Omental fat pad (tissue), 4 donors: ENCODE results near the gene ZGPAT. TPM values are rescaled to one million over a fixed set of nuclear protein-coding genes. Genes with fewer than 3 reads are reported as not detected.

Experiments
- ATAC-seq: fragments of 150-250 bp; one replicate; pipeline ENCODE4 v1.9.1; 2016; ENCODE audit warnings: mild to moderate bottlenecking, moderate library complexity; ENCODE audit not compliant: low FRiP score
- DNase-seq: peaks from one replicate; pipeline ENCODE4 v3.0.0-alpha.2; 2019; ENCODE audit warnings: low spot score
- total RNA-seq, 4 donors: library from RNA; depleted of rRNA; stranded (reverse); fragments of >200 nt; gene quantifications; one replicate each; pipeline ENCODE4 v1.1.0, GENCODE V29; 2016
- TF ChIP-seq, protein P1 (sequence below), 3 donors: fragments of 450-650 bp; IDR thresholded peaks; one replicate each; pipeline ENCODE4 v1.5.1; 2016 to 2017; ENCODE audit warnings: antibody characterized with exemption in 3 of 3, mild to moderate bottlenecking in 3 of 3, moderate library complexity in 2 of 3

ZGPAT gene
- total RNA-seq, 4 donors from 2014 or later: 13.2 to 34.5 (median 20.6) TPM

DNA sequence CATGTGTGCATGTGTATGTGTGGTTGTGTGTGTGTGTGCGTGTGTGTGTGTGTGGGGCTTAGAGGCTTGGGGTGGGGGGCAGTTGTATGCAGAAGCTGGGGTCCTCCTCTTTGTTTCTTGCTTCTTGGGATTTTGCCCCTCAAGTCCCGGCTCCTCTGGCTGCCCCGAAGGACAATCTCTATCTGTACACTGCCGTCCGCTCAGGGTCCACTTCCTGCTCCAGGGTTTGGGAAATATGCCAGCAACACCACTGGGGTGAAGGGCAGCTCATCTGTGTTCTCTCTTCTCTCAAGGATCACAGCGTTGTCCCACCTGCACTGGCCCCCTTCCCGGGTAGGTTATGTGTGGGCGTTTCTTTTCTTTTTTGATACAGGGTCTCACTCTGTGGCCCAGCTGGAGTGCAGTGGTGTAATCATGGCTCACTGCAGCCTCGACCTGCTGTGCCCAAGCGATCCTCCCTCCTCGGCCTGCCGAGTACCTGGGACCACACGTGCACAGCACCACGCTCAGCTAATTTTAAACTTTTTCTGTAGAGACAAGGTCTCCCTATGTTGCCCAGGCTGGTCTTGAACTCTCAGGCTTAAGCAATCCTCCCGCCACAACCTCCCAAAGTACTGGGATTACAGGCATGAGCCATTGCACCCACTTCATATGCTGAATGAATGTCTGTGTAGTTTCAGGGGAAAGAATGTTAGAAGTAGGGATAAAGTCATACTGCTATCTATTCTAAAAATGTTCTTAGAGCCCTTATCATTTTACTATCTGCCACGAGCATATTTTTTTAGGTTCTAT, 57.4 kb downstream of the ZGPAT start:
- TF ChIP-seq, protein P1, sequence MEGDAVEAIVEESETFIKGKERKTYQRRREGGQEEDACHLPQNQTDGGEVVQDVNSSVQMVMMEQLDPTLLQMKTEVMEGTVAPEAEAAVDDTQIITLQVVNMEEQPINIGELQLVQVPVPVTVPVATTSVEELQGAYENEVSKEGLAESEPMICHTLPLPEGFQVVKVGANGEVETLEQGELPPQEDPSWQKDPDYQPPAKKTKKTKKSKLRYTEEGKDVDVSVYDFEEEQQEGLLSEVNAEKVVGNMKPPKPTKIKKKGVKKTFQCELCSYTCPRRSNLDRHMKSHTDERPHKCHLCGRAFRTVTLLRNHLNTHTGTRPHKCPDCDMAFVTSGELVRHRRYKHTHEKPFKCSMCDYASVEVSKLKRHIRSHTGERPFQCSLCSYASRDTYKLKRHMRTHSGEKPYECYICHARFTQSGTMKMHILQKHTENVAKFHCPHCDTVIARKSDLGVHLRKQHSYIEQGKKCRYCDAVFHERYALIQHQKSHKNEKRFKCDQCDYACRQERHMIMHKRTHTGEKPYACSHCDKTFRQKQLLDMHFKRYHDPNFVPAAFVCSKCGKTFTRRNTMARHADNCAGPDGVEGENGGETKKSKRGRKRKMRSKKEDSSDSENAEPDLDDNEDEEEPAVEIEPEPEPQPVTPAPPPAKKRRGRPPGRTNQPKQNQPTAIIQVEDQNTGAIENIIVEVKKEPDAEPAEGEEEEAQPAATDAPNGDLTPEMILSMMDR (IDR thresholded peaks at IDR 0.05): no peak
- ATAC-seq: no peak
- DNase-seq: no peak

DNA sequence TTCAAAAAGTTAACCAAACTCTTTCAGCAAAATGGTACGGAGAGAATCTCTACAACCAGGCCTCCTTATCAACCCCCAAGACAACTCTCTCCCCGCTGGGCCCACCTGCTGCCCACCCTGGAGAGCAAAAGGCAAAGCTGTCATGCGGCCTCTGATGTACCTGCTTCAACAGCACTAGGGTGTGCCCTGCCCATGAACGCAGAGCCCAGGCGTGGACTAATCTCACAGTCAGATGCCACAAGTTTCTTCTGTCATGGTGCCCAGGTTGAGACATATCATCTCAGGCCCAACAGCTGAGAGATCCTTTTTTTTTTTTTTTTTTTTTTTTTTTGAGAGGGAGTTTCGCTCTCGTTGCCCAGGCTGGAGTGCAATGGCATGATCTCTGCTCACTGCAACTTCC, 58.1 kb downstream of the ZGPAT start:
- TF ChIP-seq, protein P1 (IDR thresholded peaks at IDR 0.05): no peak
- DNase-seq (no peak), ATAC-seq (no peak)

DNA sequence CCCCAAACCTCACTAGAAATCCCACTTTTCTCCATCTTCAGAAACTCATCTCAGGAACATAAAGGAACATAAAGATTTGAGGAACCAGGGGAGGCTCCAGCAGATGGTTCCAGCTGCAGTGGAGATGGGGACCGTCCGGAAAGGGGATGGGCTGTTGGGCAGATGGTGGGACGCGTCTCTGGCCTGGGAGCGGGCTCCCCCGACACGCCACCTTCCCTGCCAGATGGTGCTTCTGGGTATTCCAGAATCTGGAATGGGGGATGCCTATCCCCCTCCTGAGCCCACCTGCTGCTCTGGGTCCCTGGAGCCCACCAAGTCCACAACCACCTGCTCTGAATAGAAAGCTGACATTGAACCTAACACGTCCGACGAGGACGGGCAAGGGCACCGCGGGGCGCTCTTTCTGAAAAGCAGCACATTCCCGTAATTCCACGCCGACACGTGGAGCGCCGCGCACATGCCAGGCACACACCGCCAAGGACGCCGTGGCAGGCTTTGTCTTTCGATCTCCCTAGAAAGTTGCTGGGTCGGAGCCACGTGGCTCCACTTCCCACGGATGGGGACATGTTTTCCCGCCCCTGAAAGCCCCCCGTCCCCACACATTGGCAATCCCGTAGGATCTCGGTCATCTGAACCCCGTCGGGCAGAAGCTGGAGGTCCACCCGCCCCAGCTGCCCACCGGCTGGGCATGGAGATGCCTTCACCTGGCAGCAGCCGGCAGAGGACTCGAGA, 59.0 kb downstream of the ZGPAT start:
- TF ChIP-seq, protein P1 (IDR thresholded peaks at IDR 0.05): no peak
- DNase-seq (no peak), ATAC-seq (no peak)

- TF ChIP-seq, protein P1 (IDR thresholded peaks at IDR 0.05): no peak
- no peak for ATAC-seq
- no peak for DNase-seq
Observed at GRCh38 chr20:63767456-63767855, 59.6 kb downstream of the ZGPAT start.

GRCh38 chr20:63767886-63768285, 60.0 kb downstream of the ZGPAT start:
- no peak for DNase-seq
- TF ChIP-seq, protein P1 (IDR thresholded peaks at IDR 0.05): no peak
- ATAC-seq: no peak

- no peak for DNase-seq
- TF ChIP-seq, protein P1 (IDR thresholded peaks at IDR 0.05): no peak
- no peak for ATAC-seq
Observed at GRCh38 chr20:63768591-63769515, 61.0 kb downstream of the ZGPAT start.
